Cardiac muscle cell (in vitro differentiated cells and primary cell): ENCODE results near the gene RIPPLY3. TPM values are rescaled to one million over a fixed set of nuclear protein-coding genes. Genes with fewer than 3 reads are reported as not detected.

Experiments used
- DNase-seq, 2 donors: peaks; one replicate each; pipeline versions ENCODE4 v3.0.0 to v3.0.0-alpha.2; 2010 to 2017; ENCODE audit warnings: low read depth in 1 of 2, low spot score in 1 of 2
- H3K27ac ChIP-seq: fragments of 200-600 bp; sonication (generic); 2 replicates; pipeline ENCODE4 v1.5.1; 2016
- H3K27me3 ChIP-seq: fragments of 200-600 bp; sonication (generic); 2 replicates; pipeline ENCODE4 v1.6.0; 2016; ENCODE audit warnings: control low read depth
- H3K36me3 ChIP-seq: fragments of 200-600 bp; sonication (generic); 2 replicates; pipeline ENCODE4 v1.5.1; 2016; ENCODE audit warnings: control low read depth
- H3K4me1 ChIP-seq: fragments of 200-600 bp; sonication (generic); 2 replicates; pipeline ENCODE4 v1.8.1; 2017; ENCODE audit warnings: low read depth, mild to moderate bottlenecking, mixed run types
- H3K4me3 ChIP-seq: fragments of 200-600 bp; sonication (generic); 2 replicates; pipeline ENCODE4 v1.5.1; 2016; ENCODE audit warnings: mild to moderate bottlenecking
- H3K9me3 ChIP-seq: fragments of 200-600 bp; sonication (generic); 2 replicates; pipeline ENCODE4 v1.5.1; 2017; ENCODE audit warnings: low read depth, mild to moderate bottlenecking, control low read depth
- CTCF ChIP-seq: IDR thresholded peaks from 2 replicates; pipeline ENCODE4 v1.5.1; 2012; ENCODE audit warnings: low read depth, mild to moderate bottlenecking, low read length
- polyA plus RNA-seq: library from polyadenylated mRNA; unstranded; fragments of >200 nt; fragmentation: Nextera tagmentation; extraction: Ambion mirVana; gene quantifications from 2 replicates; pipeline ENCODE4 v1.2.1, GENCODE V29; 2016
- total RNA-seq: library from RNA; depleted of rRNA; stranded (reverse); fragments of >200 nt; gene quantifications from 2 replicates; pipeline ENCODE4 v1.2.3, GENCODE V29; 2016

Gene RIPPLY3
- total and polyA plus RNA-seq, 2 experiments from 2014 or later, result not detected

- H3K27ac ChIP-seq, result no peak overlapping the region
- no peak for TF ChIP-seq CTCF
- peak overlapping the region; percentile 47 for H3K4me3 ChIP-seq
- H3K4me1 ChIP-seq, result no peaks in the 10 kb centered on the region
- no peak for DNase-seq
- H3K36me3 ChIP-seq, result no peaks in the 10 kb centered on the region
- H3K27me3 ChIP-seq, result peaks cover 74% of the 10 kb centered on the region
- no peaks in the 10 kb centered on the region for H3K9me3 ChIP-seq
These were observed 685 bp upstream of the RIPPLY3 start for GRCh38 chr21:37005548-37006485.

- peaks cover 60% of the 10 kb centered on the region for H3K27me3 ChIP-seq
- no peak for DNase-seq
- no peaks in the 10 kb centered on the region for H3K36me3 ChIP-seq
- H3K9me3 ChIP-seq, result no peaks in the 10 kb centered on the region
- no peak overlapping the region for H3K4me3 ChIP-seq
- H3K4me1 ChIP-seq, result no peaks in the 10 kb centered on the region
- H3K27ac ChIP-seq, result no peak overlapping the region
- TF ChIP-seq CTCF, result no peak
These were observed 2.2 kb downstream of the RIPPLY3 start for GRCh38 chr21:37008724-37009123.

- H3K27ac ChIP-seq, result no peak overlapping the region
- TF ChIP-seq CTCF, result peak; percentile 88
- no peaks in the 10 kb centered on the region for H3K4me1 ChIP-seq
- H3K27me3 ChIP-seq, result peaks cover 49% of the 10 kb centered on the region
- no peak overlapping the region for H3K4me3 ChIP-seq
- H3K9me3 ChIP-seq, result no peaks in the 10 kb centered on the region
- H3K36me3 ChIP-seq, result no peaks in the 10 kb centered on the region
- DNase-seq, result peak; percentile 90
These were observed 3.3 kb downstream of the RIPPLY3 start for GRCh38 chr21:37009740-37010341.

- Histone ChIP-seq H3K9me3 (no peaks in the 10 kb centered on the region), H3K4me3 (no peak overlapping the region), H3K27ac (no peak overlapping the region), H3K27me3 (no peaks in the 10 kb centered on the region), H3K4me1 (no peaks in the 10 kb centered on the region), H3K36me3 (no peaks in the 10 kb centered on the region)
- no peak for TF ChIP-seq CTCF
- no peak for DNase-seq
These were observed 11.6 kb downstream of the RIPPLY3 start for GRCh38 chr21:37017951-37018679.

GRCh38 chr21:37026499-37026898 lies 20.0 kb downstream of the RIPPLY3 start:
- Histone ChIP-seq H3K36me3 (no peaks in the 10 kb centered on the region), H3K4me1 (no peaks in the 10 kb centered on the region), H3K4me3 (no peak overlapping the region), H3K27me3 (no peaks in the 10 kb centered on the region), H3K9me3 (no peaks in the 10 kb centered on the region), H3K27ac (no peak overlapping the region)
- DNase-seq, result no peak
- no peak for TF ChIP-seq CTCF
